Trophoblast cell (in vitro differentiated cells and primary cell): ENCODE data around the gene RALGDS.

Experiments
- DNase-seq, 2 donors: peaks; one replicate each; pipeline ENCODE4 v3.0.0-alpha.2; 2016
- H2AFZ ChIP-seq: 2 replicates; pipeline ENCODE4 v1.6.1; 2013; ENCODE audit warnings: low read length, moderate library complexity, mild to moderate bottlenecking; ENCODE audit not compliant: insufficient read depth, poor library complexity
- H2AK5ac ChIP-seq: 2 replicates; pipeline ENCODE4 v1.6.1; 2013; ENCODE audit warnings: mild to moderate bottlenecking, low read length
- H2BK120ac ChIP-seq: 2 replicates; pipeline ENCODE4 v1.6.1; 2013; ENCODE audit warnings: low read length, mild to moderate bottlenecking, moderate library complexity; ENCODE audit not compliant: insufficient read depth, poor library complexity
- H2BK12ac ChIP-seq: 2 replicates; pipeline ENCODE4 v1.6.1; 2013; ENCODE audit warnings: mild to moderate bottlenecking, low read length, moderate library complexity
- H2BK5ac ChIP-seq: 2 replicates; pipeline ENCODE4 v1.6.1; 2013; ENCODE audit warnings: low read length, low read depth, moderate library complexity, mild to moderate bottlenecking; ENCODE audit not compliant: poor library complexity
- H3K14ac ChIP-seq: 2 replicates; pipeline ENCODE4 v1.6.1; 2013; ENCODE audit warnings: mild to moderate bottlenecking, low read length
- H3K18ac ChIP-seq: 2 replicates; pipeline ENCODE4 v1.6.1; 2013; ENCODE audit warnings: mild to moderate bottlenecking, low read length
- H3K23ac ChIP-seq: 2 replicates; pipeline ENCODE4 v1.6.1; 2013; ENCODE audit warnings: low read length
- H3K27ac ChIP-seq: 2 replicates; pipeline ENCODE4 v1.5.1; 2013; ENCODE audit warnings: low read depth, mild to moderate bottlenecking, inconsistent platforms, low read length, moderate library complexity
- H3K27me3 ChIP-seq: 2 replicates; pipeline ENCODE4 v1.6.1; 2013; ENCODE audit warnings: inconsistent platforms, mild to moderate bottlenecking, low read length, moderate library complexity; ENCODE audit not compliant: insufficient read depth
- H3K36me3 ChIP-seq, 2 experiments: 1 replicate in 1 of 2; 2 replicates in 1 of 2; pipeline ENCODE4 v1.6.1; 2013; ENCODE audit warnings: low read length in 2 of 2, mild to moderate bottlenecking in 2 of 2, moderate library complexity in 1 of 2; ENCODE audit not compliant: insufficient read depth in 2 of 2, control insufficient read depth in 1 of 2
- H3K4ac ChIP-seq: 2 replicates; pipeline ENCODE4 v1.6.1; 2013; ENCODE audit warnings: low read depth, mild to moderate bottlenecking, low read length, moderate library complexity
- H3K4me1 ChIP-seq, 2 experiments: 1 replicate in 1 of 2; 2 replicates in 1 of 2; pipeline ENCODE4 v1.6.1; 2013; ENCODE audit warnings: low read length in 2 of 2, mild to moderate bottlenecking in 2 of 2, moderate library complexity in 1 of 2; ENCODE audit not compliant: insufficient read depth in 2 of 2, control insufficient read depth in 1 of 2
- H3K4me2 ChIP-seq: 2 replicates; pipeline ENCODE4 v1.6.1; 2013; ENCODE audit warnings: inconsistent platforms, mild to moderate bottlenecking, low read length, moderate library complexity
- H3K4me3 ChIP-seq: 2 replicates; pipeline ENCODE4 v1.5.1; 2013; ENCODE audit warnings: mild to moderate bottlenecking, low read depth, low read length, inconsistent platforms
- H3K79me1 ChIP-seq: one replicate; pipeline ENCODE4 v1.6.1; 2013; ENCODE audit warnings: low read length
- H3K79me2 ChIP-seq: 2 replicates; pipeline ENCODE4 v1.6.1; 2013; ENCODE audit warnings: low read length, mild to moderate bottlenecking; ENCODE audit not compliant: control insufficient read depth, insufficient read depth, poor library complexity
- H3K9ac ChIP-seq: 2 replicates; pipeline ENCODE4 v1.6.1; 2013; ENCODE audit warnings: mild to moderate bottlenecking, low read length
- H3K9me3 ChIP-seq: 2 replicates; pipeline ENCODE4 v1.6.1; 2013; ENCODE audit warnings: low read depth, mild to moderate bottlenecking, control low read depth, inconsistent platforms, low read length; ENCODE audit not compliant: insufficient read depth
- H4K12ac ChIP-seq: 2 replicates; pipeline ENCODE4 v1.6.1; 2013; ENCODE audit warnings: low read depth, mild to moderate bottlenecking, low read length, moderate library complexity
- H4K8ac ChIP-seq: 2 replicates; pipeline ENCODE4 v1.6.1; 2013; ENCODE audit warnings: low read depth, mild to moderate bottlenecking, low read length, moderate library complexity
- H4K91ac ChIP-seq: one replicate; pipeline ENCODE4 v1.6.1; 2013; ENCODE audit warnings: low read depth, mild to moderate bottlenecking, low read length, moderate library complexity
- WGBS: extraction: QIAGEN DNeasy Blood & Tissue Kit; methylation state at CpG from one replicate; pipeline ENCODE4 v1.1.7; 2013; ENCODE audit warnings: missing lambda C conversion rate; ENCODE audit not compliant: insufficient read length, insufficient coverage; ENCODE audit errors: extremely low coverage; 5-methylcytosine and 5-hydroxymethylcytosine counted together

RALGDS gene

GRCh38 chr9:133051966-133052539 is 69.0 kb downstream of the RALGDS start:
- H4K12ac ChIP-seq, result no peak overlapping the region
- H2BK12ac ChIP-seq, result no peak overlapping the region
- no peak overlapping the region for H3K4me2 ChIP-seq
- no peak for DNase-seq
- no peak overlapping the region for H3K27ac ChIP-seq
- no peak overlapping the region for H3K23ac ChIP-seq
- H2BK5ac ChIP-seq, result no peak overlapping the region
- no peaks in the 10 kb centered on the region for H3K79me1 ChIP-seq
- H2BK120ac ChIP-seq, result no peak overlapping the region
- no peak overlapping the region for H4K91ac ChIP-seq
- no peak overlapping the region for H2AK5ac ChIP-seq
- H3K9ac ChIP-seq, result no peak overlapping the region
- no peak overlapping the region for H3K4ac ChIP-seq
- peaks cover 2% of the 10 kb centered on the region for H3K9me3 ChIP-seq
- no peak overlapping the region for H3K14ac ChIP-seq
- no peak overlapping the region for H3K18ac ChIP-seq
- no peaks in the 10 kb centered on the region for H3K79me2 ChIP-seq
- no peak overlapping the region for H3K4me3 ChIP-seq
- H2AFZ ChIP-seq, result no peak overlapping the region
- peaks cover 74 to 78% of the 10 kb centered on the region in 2 experiments for H3K36me3 ChIP-seq
- no peaks in the 10 kb centered on the region for H3K27me3 ChIP-seq
- H4K8ac ChIP-seq, result no peak overlapping the region
- no peaks in the 10 kb centered on the region for H3K4me1 ChIP-seq
- no CpG with 5 or more reads among the region's 9 CpGs for WGBS

- Histone ChIP-seq H3K18ac (no peak overlapping the region), H3K36me3 (peaks cover 74 to 78% of the 10 kb centered on the region in 2 experiments), H2BK12ac (no peak overlapping the region), H3K14ac (no peak overlapping the region), H3K27ac (no peak overlapping the region), H3K9ac (no peak overlapping the region), H4K91ac (no peak overlapping the region), H4K12ac (no peak overlapping the region), H3K79me2 (no peaks in the 10 kb centered on the region), H3K9me3 (peaks cover 2% of the 10 kb centered on the region), H2BK5ac (no peak overlapping the region), H3K4me1 (no peaks in the 10 kb centered on the region), H2BK120ac (no peak overlapping the region), H2AK5ac (no peak overlapping the region), H3K79me1 (no peaks in the 10 kb centered on the region), H3K4ac (no peak overlapping the region), H3K23ac (no peak overlapping the region), H3K4me2 (no peak overlapping the region), H2AFZ (no peak overlapping the region), H3K4me3 (no peak overlapping the region), H3K27me3 (no peaks in the 10 kb centered on the region), H4K8ac (no peak overlapping the region)
- no CpG with 5 or more reads among the region's 20 CpGs for WGBS
- no peak for DNase-seq
Observed at GRCh38 chr9:133051281-133051900, 69.6 kb downstream of the RALGDS start.

GRCh38 chr9:133050781-133051180 is 70.3 kb downstream of the RALGDS start:
- Histone ChIP-seq H2BK5ac (no peak overlapping the region), H2AK5ac (no peak overlapping the region), H3K36me3 (peaks cover 73 to 77% of the 10 kb centered on the region in 2 experiments), H2AFZ (no peak overlapping the region), H3K9ac (no peak overlapping the region), H3K4me1 (no peaks in the 10 kb centered on the region), H3K18ac (no peak overlapping the region), H2BK12ac (no peak overlapping the region), H3K14ac (no peak overlapping the region), H3K4me3 (no peak overlapping the region), H3K4ac (no peak overlapping the region), H3K79me1 (no peaks in the 10 kb centered on the region), H4K91ac (no peak overlapping the region), H3K27me3 (no peaks in the 10 kb centered on the region), H4K8ac (no peak overlapping the region), H4K12ac (no peak overlapping the region), H3K4me2 (no peak overlapping the region), H2BK120ac (no peak overlapping the region), H3K9me3 (peaks cover 2% of the 10 kb centered on the region), H3K27ac (no peak overlapping the region), H3K79me2 (no peaks in the 10 kb centered on the region), H3K23ac (no peak overlapping the region)
- no peak for DNase-seq
- WGBS, result no CpG with 5 or more reads among the region's 10 CpGs

- no peak overlapping the region for H2AK5ac ChIP-seq
- H3K36me3 ChIP-seq, result peaks cover 73 to 77% of the 10 kb centered on the region in 2 experiments
- no peak overlapping the region for H3K14ac ChIP-seq
- H4K91ac ChIP-seq, result no peak overlapping the region
- H2BK5ac ChIP-seq, result no peak overlapping the region
- no peak overlapping the region for H3K18ac ChIP-seq
- WGBS, result no CpG with 5 or more reads among the region's 6 CpGs
- H4K8ac ChIP-seq, result no peak overlapping the region
- no peak overlapping the region for H3K4me2 ChIP-seq
- H3K27me3 ChIP-seq, result no peaks in the 10 kb centered on the region
- DNase-seq, result no peak
- no peak overlapping the region for H3K9ac ChIP-seq
- no peaks in the 10 kb centered on the region for H3K79me2 ChIP-seq
- no peak overlapping the region for H3K27ac ChIP-seq
- no peaks in the 10 kb centered on the region for H3K79me1 ChIP-seq
- H3K23ac ChIP-seq, result no peak overlapping the region
- no peak overlapping the region for H2AFZ ChIP-seq
- no peak overlapping the region for H3K4me3 ChIP-seq
- no peak overlapping the region for H3K4ac ChIP-seq
- H2BK120ac ChIP-seq, result no peak overlapping the region
- H3K9me3 ChIP-seq, result peaks cover 2% of the 10 kb centered on the region
- no peak overlapping the region for H2BK12ac ChIP-seq
- no peak overlapping the region for H4K12ac ChIP-seq
- no peaks in the 10 kb centered on the region for H3K4me1 ChIP-seq
Observed at GRCh38 chr9:133050142-133050541, 70.9 kb downstream of the RALGDS start.
